IMR-90 (cell line): ENCODE data around the gene EHF. TPM values are rescaled to one million over a fixed set of nuclear protein-coding genes. Genes with fewer than 3 reads are reported as not detected.
A peak's percentile ranks its signal among the peaks of the same experiment; 100 is the strongest.

Experiments used
- ATAC-seq: fragments of 200-7000 bp; cut with Tn5 transposase; 2 replicates; pipeline ENCODE4 v1.9.1; 2020; ENCODE audit warnings: low read depth, mild to moderate bottlenecking, moderate library complexity
- BruUV-seq: library from RNA; stranded (reverse); fragments of 400-500 nt; replicated peaks from 2 replicates; lab custom pipeline; 2021; lab: Mats Ljungman, UMichigan
- CTCF ChIA-PET: fragments of 300-600 bp; formaldehyde crosslinking; extraction: SDS; loops from one replicate; lab custom pipeline; 2021; ENCODE audit warnings: antibody characterized with exemption; lab: Yijun Ruan, JAX
- POLR2A ChIA-PET: fragments of 300-600 bp; sonication (Branson Sonifier 250); formaldehyde crosslinking; loops from one replicate; lab custom pipeline; 2022; ENCODE audit warnings: antibody characterized with exemption; ENCODE audit not compliant: unreplicated experiment; lab: Charles Lee
- DNase-seq: peaks from one replicate; pipeline ENCODE4 v3.0.0; 2013
- H2AFZ ChIP-seq: replicated peaks from 2 replicates; pipeline ENCODE3; 2013; ENCODE audit warnings: low read length, mild to moderate bottlenecking; ENCODE audit not compliant: poor library complexity
- H2AK5ac ChIP-seq: 2 replicates; pipeline ENCODE4 v1.6.1; 2013; ENCODE audit warnings: low read depth, low read length, inconsistent platforms
- H2AK9ac ChIP-seq: replicated peaks from 2 replicates; pipeline ENCODE3; 2013; ENCODE audit warnings: mild to moderate bottlenecking, low read depth, low read length, moderate library complexity; ENCODE audit not compliant: poor library complexity
- H2BK120ac ChIP-seq: 2 replicates; pipeline ENCODE4 v1.6.1; 2013; ENCODE audit warnings: low read depth, low read length, inconsistent platforms
- H2BK15ac ChIP-seq: 3 replicates; pipeline ENCODE4 v1.6.1; 2013; ENCODE audit warnings: low read depth, low read length, inconsistent platforms
- H2BK20ac ChIP-seq: 2 replicates; pipeline ENCODE4 v1.6.1; 2013; ENCODE audit warnings: low read depth, mild to moderate bottlenecking, inconsistent platforms, low read length, moderate library complexity
- H2BK5ac ChIP-seq: 2 replicates; pipeline ENCODE4 v1.6.1; 2013; ENCODE audit warnings: mild to moderate bottlenecking, low read depth, low read length, inconsistent platforms; ENCODE audit not compliant: poor library complexity, severe bottlenecking
- H3K14ac ChIP-seq: replicated peaks from 2 replicates; pipeline ENCODE4 v1.6.1; 2013; ENCODE audit warnings: low read depth, low read length, inconsistent platforms
- H3K18ac ChIP-seq: 2 replicates; pipeline ENCODE4 v1.6.1; 2013; ENCODE audit warnings: low read depth, low read length, control low read depth
- H3K23ac ChIP-seq: 2 replicates; pipeline ENCODE4 v1.6.1; 2013; ENCODE audit warnings: low read depth, low read length, inconsistent platforms
- H3K27ac ChIP-seq: 2 replicates; pipeline ENCODE4 v1.5.1; 2013; ENCODE audit warnings: mild to moderate bottlenecking, control low read depth, low read length; ENCODE audit not compliant: insufficient read depth
- H3K27me3 ChIP-seq: 2 replicates; pipeline ENCODE4 v1.6.1; 2013; ENCODE audit warnings: low read length; ENCODE audit not compliant: control insufficient read depth, insufficient read depth
- H3K36me3 ChIP-seq: 2 replicates; pipeline ENCODE4 v1.6.1; 2013; ENCODE audit warnings: low read length, mixed read lengths; ENCODE audit not compliant: control insufficient read depth, insufficient read depth
- H3K4ac ChIP-seq: 2 replicates; pipeline ENCODE4 v1.6.1; 2013; ENCODE audit warnings: low read depth, low read length, inconsistent platforms
- H3K4me1 ChIP-seq: 2 replicates; pipeline ENCODE4 v1.6.1; 2013; ENCODE audit warnings: low read length, mixed read lengths; ENCODE audit not compliant: control insufficient read depth, insufficient read depth
- H3K4me2 ChIP-seq: 2 replicates; pipeline ENCODE4 v1.6.1; 2013; ENCODE audit warnings: low read depth, mild to moderate bottlenecking, control low read depth, low read length, moderate library complexity
- H3K4me3 ChIP-seq: 2 replicates; pipeline ENCODE4 v1.5.1; 2013; ENCODE audit warnings: low read depth, mild to moderate bottlenecking, control low read depth, low read length, moderate library complexity; ENCODE audit not compliant: insufficient read depth
- H3K56ac ChIP-seq: 2 replicates; pipeline ENCODE4 v1.6.1; 2013; ENCODE audit warnings: low read length, inconsistent platforms; ENCODE audit not compliant: insufficient read depth; ENCODE audit errors: extremely low read depth
- H3K79me1 ChIP-seq, 2 experiments: 2 replicates each; pipeline ENCODE4 v1.6.1; 2013; ENCODE audit warnings: low read length in 2 of 2, inconsistent platforms in 1 of 2, low read depth in 1 of 2
- H3K9ac ChIP-seq: 2 replicates; pipeline ENCODE4 v1.6.1; 2013; ENCODE audit warnings: low read depth, low read length, control low read depth
- H3K9me1 ChIP-seq: 2 replicates; pipeline ENCODE4 v1.6.1; 2013; ENCODE audit warnings: low read length, inconsistent platforms; ENCODE audit not compliant: insufficient read depth
- H3K9me3 ChIP-seq: 2 replicates; pipeline ENCODE4 v1.6.1; 2013; ENCODE audit warnings: low read length; ENCODE audit not compliant: control insufficient read depth, insufficient read depth
- H4K20me1 ChIP-seq: 2 replicates; pipeline ENCODE4 v1.6.1; 2013; ENCODE audit warnings: low read length, inconsistent platforms; ENCODE audit not compliant: insufficient read depth
- H4K5ac ChIP-seq: 2 replicates; pipeline ENCODE4 v1.6.1; 2013; ENCODE audit warnings: mild to moderate bottlenecking, low read depth, low read length, control low read depth
- H4K8ac ChIP-seq, 2 experiments: 2 replicates each; pipeline ENCODE4 v1.6.1; 2013; ENCODE audit warnings: low read depth in 2 of 2, low read length in 2 of 2, control low read depth in 1 of 2, inconsistent platforms in 1 of 2
- H4K91ac ChIP-seq: 2 replicates; pipeline ENCODE4 v1.6.1; 2013; ENCODE audit warnings: low read depth, low read length, inconsistent platforms; ENCODE audit not compliant: insufficient read depth
- CEBPB ChIP-seq: IDR thresholded peaks from 2 replicates; pipeline ENCODE4 v1.6.1; 2012; ENCODE audit warnings: low read depth, low read length, improper control_type of control experiment
- CHD1 ChIP-seq: IDR thresholded peaks from 2 replicates; pipeline ENCODE4 v1.6.1; 2012; ENCODE audit warnings: low read depth, low read length, improper control_type of control experiment
- WGBS, 2 experiments: methylation state at CpG; one replicate each; pipeline versions ENCODE4 v1.1.5 to v1.1.7; 2013; ENCODE audit warnings: missing lambda C conversion rate in 2 of 2; ENCODE audit not compliant: insufficient read length in 1 of 2; ENCODE audit errors: extremely low coverage in 2 of 2; 5-methylcytosine and 5-hydroxymethylcytosine counted together
- dilution Hi-C: fragments of 300-500 bp; cut with HindIII; formaldehyde crosslinking; loops from one replicate; pipeline ENCODE4 v1.14.3; 2018; ENCODE audit warnings: low sequenced_read_pairs; ENCODE audit not compliant: unreplicated experiment
- in situ Hi-C: fragments of 300-500 bp; cut with MboI; formaldehyde crosslinking; loops from 3 replicates; pipeline ENCODE4 v1.14.3; 2019; ENCODE audit warnings: low sequenced_read_pairs, inconsistent platforms, mixed read lengths
- intact Hi-C: fragments of 100-400 bp; cut with micrococcal nuclease; formaldehyde crosslinking; loops from 2 replicates; pipeline ENCODE4 v1.10.0; 2022
- polyA plus RNA-seq, 3 experiments: library from polyadenylated mRNA; depleted of rRNA; stranded (reverse); fragments of >200 nt; gene quantifications; 2 replicates each; pipeline ENCODE4 v1.2.3, GENCODE V29; 2012; ENCODE audit warnings: low replicate concordance in 1 of 3
- total RNA-seq: library from RNA; depleted of rRNA; stranded (reverse); fragments of >200 nt; gene quantifications from 2 replicates; pipeline ENCODE4 v1.2.3, GENCODE V29; 2012

Gene EHF
- total and polyA plus RNA-seq, 2 of the 4 experiments (the other 2 are of a cell fraction) = under 0.01 TPM; not detected in 1

GRCh38 chr11:34633990-34634693, 13.2 kb downstream of the EHF start:
- dilution Hi-C loops (no loop called here), in situ Hi-C loops (no loop called here), intact Hi-C loops (no loop called here)
- peak; percentile 51 for DNase-seq
- Histone ChIP-seq H3K4me2 (no peak overlapping the region), H2AFZ (no peak overlapping the region), H4K5ac (no peak overlapping the region), H3K9me3 (no peaks in the 10 kb centered on the region), H3K14ac (peak overlapping the region; percentile 50), H3K23ac (no peak overlapping the region), H4K91ac (no peak overlapping the region), H3K36me3 (no peaks in the 10 kb centered on the region), H2BK20ac (peak overlapping the region; percentile 54; the same call in 1 of the 2 replicates), H3K27ac (no peak overlapping the region), H3K4me1 (no peaks in the 10 kb centered on the region; the same call in 1 of the 2 replicates), H3K79me1 (no peaks in the 10 kb centered on the region), H2BK5ac (no peak overlapping the region), H3K4ac (peak overlapping the region; percentile 49; the same call in 1 of the 2 replicates), H4K20me1 (no peaks in the 10 kb centered on the region), H3K56ac (no peak overlapping the region), H2BK120ac (peak overlapping the region; percentile 33; the same call in 1 of the 2 replicates), H3K4me3 (no peak overlapping the region), H4K8ac (peak overlapping the region in 1 of 2 experiments; percentile 24; a peak in 2 of 4 replicates), H3K18ac (no peak overlapping the region), H3K9me1 (no peaks in the 10 kb centered on the region), H2AK5ac (peak overlapping the region; percentile 61; the same call in 1 of the 2 replicates), H2BK15ac (no peak overlapping the region), H3K27me3 (no peaks in the 10 kb centered on the region), H2AK9ac (no peak overlapping the region), H3K9ac (no peak overlapping the region)
- ATAC-seq = no peak; the same call in 1 of the 2 replicates
- BruUV-seq = no TSS peak
- ChIA-PET CTCF (no interaction called here), POLR2A (no interaction called here)
- WGBS, 2 experiments = no CpG with 5 or more reads among the region's 5 CpGs
- TF ChIP-seq CHD1 (no peak), CEBPB (peak; percentile 77)
